C4-2B (cell line): ENCODE results near the gene RHOT1.
"Not testable (repeated sequence)": the region's sequence is repeated elsewhere in the genome, so short reads cannot be mapped to it uniquely, and the experiment has no call there.

Experiments used
- H3K27ac ChIP-seq: fragments of 450-650 bp; 2 replicates; pipeline ENCODE4 v1.5.1; 2017
- ZFX ChIP-seq: fragments of 450-650 bp; IDR thresholded peaks from 2 replicates; pipeline ENCODE4 v1.6.1; 2017
- TF ChIP-seq, protein P1 (sequence below): fragments of 450-650 bp; conservative IDR thresholded peaks from 2 replicates; pipeline ENCODE4 v1.5.1; 2017; ENCODE audit warnings: mild to moderate bottlenecking

The RHOT1 gene

DNA sequence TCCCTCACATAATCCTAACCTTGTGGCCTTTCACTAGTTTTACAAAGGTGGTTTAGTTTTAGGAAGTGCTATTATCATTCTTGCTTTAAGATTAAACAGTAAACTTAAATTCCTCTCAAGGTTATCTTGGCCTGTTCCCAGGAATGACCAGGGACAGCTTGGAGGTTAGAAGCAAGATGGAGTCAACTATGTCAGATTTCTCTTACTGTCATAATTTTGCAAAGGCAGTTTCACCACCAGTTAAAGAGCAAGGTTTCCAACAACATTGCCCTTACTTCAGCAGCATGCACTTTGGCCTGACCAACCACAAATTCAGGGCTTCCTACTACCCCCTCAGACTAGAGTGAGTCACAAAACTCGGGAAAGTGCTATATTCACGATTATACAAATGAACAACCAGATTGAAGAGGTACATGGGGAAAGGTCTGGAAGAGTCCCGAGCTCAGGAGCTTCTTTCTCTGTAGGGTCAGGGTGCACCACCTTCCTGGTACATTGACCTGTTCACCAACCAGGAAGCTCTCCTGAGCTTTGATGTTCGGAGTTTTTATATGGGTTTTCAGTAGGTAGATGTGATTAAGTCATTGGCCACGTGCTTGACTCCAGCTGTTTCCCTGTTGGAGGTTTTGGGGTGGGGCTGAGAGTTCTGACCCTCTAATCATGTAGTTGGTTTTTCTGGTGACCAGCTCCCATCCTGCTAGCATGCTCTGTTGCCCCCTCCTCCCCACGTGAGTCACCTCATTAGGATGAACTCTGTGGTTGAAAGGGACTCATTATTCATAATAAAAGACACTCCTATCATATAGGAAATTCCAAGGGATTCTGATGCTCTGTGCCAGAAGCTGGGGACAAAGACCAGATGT is 19.4 kb downstream of the RHOT1 start:
- TF ChIP-seq, protein P1, sequence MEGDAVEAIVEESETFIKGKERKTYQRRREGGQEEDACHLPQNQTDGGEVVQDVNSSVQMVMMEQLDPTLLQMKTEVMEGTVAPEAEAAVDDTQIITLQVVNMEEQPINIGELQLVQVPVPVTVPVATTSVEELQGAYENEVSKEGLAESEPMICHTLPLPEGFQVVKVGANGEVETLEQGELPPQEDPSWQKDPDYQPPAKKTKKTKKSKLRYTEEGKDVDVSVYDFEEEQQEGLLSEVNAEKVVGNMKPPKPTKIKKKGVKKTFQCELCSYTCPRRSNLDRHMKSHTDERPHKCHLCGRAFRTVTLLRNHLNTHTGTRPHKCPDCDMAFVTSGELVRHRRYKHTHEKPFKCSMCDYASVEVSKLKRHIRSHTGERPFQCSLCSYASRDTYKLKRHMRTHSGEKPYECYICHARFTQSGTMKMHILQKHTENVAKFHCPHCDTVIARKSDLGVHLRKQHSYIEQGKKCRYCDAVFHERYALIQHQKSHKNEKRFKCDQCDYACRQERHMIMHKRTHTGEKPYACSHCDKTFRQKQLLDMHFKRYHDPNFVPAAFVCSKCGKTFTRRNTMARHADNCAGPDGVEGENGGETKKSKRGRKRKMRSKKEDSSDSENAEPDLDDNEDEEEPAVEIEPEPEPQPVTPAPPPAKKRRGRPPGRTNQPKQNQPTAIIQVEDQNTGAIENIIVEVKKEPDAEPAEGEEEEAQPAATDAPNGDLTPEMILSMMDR = no peak
- no peak for TF ChIP-seq ZFX

DNA sequence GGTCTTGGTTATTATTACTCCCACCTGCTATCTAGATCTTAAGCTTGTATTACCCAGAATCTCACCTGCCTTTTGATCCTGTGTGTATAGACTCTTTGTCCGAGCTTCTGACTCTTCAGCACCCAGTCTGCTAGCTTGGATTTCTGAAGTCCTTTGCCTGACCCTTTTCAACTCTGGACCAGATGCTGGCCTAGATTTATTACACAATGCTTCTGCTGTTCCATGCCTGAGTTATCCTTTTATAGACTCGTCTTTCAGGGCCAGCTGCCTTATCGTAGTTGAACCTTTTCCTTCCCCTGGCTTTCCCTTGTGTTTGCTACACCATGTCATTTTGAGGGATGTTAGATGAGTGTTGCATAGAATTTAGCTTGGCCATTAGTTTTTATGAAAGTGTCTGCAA is 32.6 kb downstream of the RHOT1 start:
- no peak for TF ChIP-seq ZFX
- TF ChIP-seq, protein P1 = no peak
- H3K27ac ChIP-seq = no peak overlapping the region

More for the DNA sequence above, 19.4 kb downstream of the RHOT1 start:
- no peak overlapping the region for H3K27ac ChIP-seq

- H3K27ac ChIP-seq = not testable (repeated sequence)
These were observed 36.4 kb downstream of the RHOT1 start for GRCh38 chr17:32178679-32179078.

GRCh38 chr17:32179103-32179502 is 36.8 kb downstream of the RHOT1 start:
- H3K27ac ChIP-seq = not testable (repeated sequence)

- H3K27ac ChIP-seq = not testable (repeated sequence)
These were observed 37.2 kb downstream of the RHOT1 start for GRCh38 chr17:32179526-32179925.

DNA sequence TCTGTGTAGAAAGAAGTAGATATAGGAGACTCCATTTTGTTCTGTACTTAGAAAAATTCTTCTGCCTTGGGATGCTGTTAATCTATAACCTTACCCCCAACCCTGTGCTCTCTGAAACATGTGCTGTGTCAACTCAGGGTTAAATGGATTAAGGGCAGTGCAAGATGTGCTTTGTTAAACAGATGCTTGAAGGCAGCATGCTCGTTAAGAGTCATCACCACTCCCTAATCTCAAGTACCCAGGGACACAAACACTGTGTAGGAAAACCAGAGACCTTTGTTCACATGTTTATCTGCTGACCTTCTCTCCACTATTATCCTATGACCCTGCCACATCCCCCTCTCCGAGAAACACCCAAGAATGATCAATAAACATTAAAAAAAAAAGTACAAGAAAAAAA is 38.0 kb downstream of the RHOT1 start:
- H3K27ac ChIP-seq = not testable (repeated sequence)

DNA sequence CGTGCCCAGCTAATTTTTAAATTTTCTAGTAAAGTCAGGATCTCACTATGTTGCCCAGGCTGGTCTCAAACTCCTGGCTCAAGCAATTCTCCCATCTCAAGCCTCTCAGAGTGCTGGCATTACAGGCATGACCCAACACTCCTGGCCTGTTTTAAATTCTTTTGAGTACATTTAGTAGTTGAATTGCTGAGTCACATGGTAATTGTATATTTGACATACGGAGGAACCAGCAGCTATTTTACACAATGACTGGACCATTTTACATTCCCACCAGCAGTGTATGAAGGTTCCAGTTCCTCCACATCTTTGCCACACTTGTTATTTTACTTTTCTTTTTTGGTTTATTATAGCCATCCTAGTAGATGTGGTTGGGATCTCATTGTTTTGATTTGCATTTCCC is 43.6 kb downstream of the RHOT1 start:
- H3K27ac ChIP-seq = no peak overlapping the region
- no peak for TF ChIP-seq ZFX
- TF ChIP-seq, protein P1 = no peak

GRCh38 chr17:32187271-32187670 is 45.0 kb downstream of the RHOT1 start:
- TF ChIP-seq, protein P1 = no peak
- TF ChIP-seq ZFX = no peak
- no peak overlapping the region for H3K27ac ChIP-seq

DNA sequence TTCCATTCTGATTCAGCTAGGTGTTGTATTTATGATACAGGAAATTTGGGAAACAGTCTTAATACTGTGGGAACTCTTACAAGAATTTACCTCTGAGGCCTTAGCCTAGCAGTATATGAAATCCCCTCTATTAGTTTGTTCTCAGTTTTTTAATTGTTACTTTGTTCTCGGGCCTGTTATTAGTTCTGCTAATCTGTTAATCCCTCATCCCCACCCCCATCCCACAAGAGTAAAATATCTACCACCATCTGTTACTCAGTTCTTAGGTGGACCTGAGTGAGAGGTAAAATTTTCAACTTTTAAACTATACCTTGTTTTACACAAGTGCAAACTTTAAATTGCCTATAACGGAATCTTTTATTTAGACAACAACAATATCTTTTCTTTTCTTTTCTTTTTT is 47.0 kb downstream of the RHOT1 start:
- no peak overlapping the region for H3K27ac ChIP-seq
- TF ChIP-seq, protein P1 = no peak
- no peak for TF ChIP-seq ZFX
